Neural crest cell (in vitro differentiated cells): Measurements from ENCODE around the gene RNF145. TPM values are rescaled to one million over a fixed set of nuclear protein-coding genes. Genes with fewer than 3 reads are reported as not detected.
A peak's percentile ranks its signal among the peaks of the same experiment; 100 is the strongest.

ENCODE experiments used
- DNase-seq: peaks from one replicate; pipeline ENCODE4 v3.0.0; 2021; ENCODE audit warnings: low read depth, mixed read lengths, low spot score
- H3K27ac Mint-ChIP-seq: one replicate; pipeline ENCODE4 v1.8.0; 2021; ENCODE audit warnings: mild to moderate bottlenecking, mixed read lengths; ENCODE audit not compliant: unreplicated experiment
- H3K27me3 Mint-ChIP-seq: 2 replicates; pipeline ENCODE4 v1.8.0; 2021; ENCODE audit warnings: low read depth, mild to moderate bottlenecking, mixed read lengths
- H3K36me3 Mint-ChIP-seq: 2 replicates; pipeline ENCODE4 v1.8.0; 2021; ENCODE audit warnings: low read depth, mild to moderate bottlenecking, mixed read lengths
- H3K4me1 Mint-ChIP-seq: 2 replicates; pipeline ENCODE4 v1.8.0; 2021; ENCODE audit warnings: mixed read lengths
- H3K4me3 Mint-ChIP-seq: one replicate; pipeline ENCODE4 v1.8.0; 2021; ENCODE audit warnings: mild to moderate bottlenecking, mixed read lengths
- H3K9me3 Mint-ChIP-seq: 2 replicates; pipeline ENCODE4 v1.8.0; 2021; ENCODE audit warnings: mixed read lengths
- total RNA-seq: library from RNA; stranded (reverse); gene quantifications from 2 replicates; pipeline ENCODE4 v1.2.1, GENCODE V29; 2021
- TF ChIP-seq, protein P1 (sequence below): fragments of 200-600 bp; sonication (generic); conservative IDR thresholded peaks from 2 replicates; pipeline ENCODE4 v1.5.0; 2021; ENCODE audit warnings: antibody characterized with exemption, mild to moderate bottlenecking

Gene RNF145
- total RNA-seq, 1 donor from 2014 or later = 95.2 TPM

DNA sequence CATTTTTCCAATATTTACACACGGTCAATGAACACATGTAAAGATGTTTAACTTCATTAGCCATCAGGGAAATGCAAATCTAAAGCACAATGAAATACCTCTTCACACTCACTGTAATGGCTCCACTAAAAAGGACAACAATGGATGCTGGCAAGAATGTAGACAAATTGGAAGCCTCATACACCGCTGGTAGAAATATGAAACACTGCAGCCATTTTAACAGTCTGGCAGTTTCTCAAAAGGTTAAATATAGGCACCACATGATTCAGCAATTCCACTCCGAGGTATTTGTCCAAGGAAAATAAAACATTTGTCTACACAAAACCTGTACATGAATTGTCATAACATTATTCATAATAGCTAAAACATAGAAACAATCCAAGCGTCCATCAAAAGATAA, 20.0 kb downstream of the RNF145 start:
- H3K4me3 Mint-ChIP-seq = no peak overlapping the region
- no peaks in the 10 kb centered on the region for H3K9me3 Mint-ChIP-seq
- peaks cover 20% of the 10 kb centered on the region for H3K36me3 Mint-ChIP-seq
- peak overlapping the region; percentile 19 for H3K27ac Mint-ChIP-seq
- TF ChIP-seq, protein P1, sequence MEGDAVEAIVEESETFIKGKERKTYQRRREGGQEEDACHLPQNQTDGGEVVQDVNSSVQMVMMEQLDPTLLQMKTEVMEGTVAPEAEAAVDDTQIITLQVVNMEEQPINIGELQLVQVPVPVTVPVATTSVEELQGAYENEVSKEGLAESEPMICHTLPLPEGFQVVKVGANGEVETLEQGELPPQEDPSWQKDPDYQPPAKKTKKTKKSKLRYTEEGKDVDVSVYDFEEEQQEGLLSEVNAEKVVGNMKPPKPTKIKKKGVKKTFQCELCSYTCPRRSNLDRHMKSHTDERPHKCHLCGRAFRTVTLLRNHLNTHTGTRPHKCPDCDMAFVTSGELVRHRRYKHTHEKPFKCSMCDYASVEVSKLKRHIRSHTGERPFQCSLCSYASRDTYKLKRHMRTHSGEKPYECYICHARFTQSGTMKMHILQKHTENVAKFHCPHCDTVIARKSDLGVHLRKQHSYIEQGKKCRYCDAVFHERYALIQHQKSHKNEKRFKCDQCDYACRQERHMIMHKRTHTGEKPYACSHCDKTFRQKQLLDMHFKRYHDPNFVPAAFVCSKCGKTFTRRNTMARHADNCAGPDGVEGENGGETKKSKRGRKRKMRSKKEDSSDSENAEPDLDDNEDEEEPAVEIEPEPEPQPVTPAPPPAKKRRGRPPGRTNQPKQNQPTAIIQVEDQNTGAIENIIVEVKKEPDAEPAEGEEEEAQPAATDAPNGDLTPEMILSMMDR = no peak
- DNase-seq = no peak
- H3K27me3 Mint-ChIP-seq = no peaks in the 10 kb centered on the region
- peaks cover 13% of the 10 kb centered on the region for H3K4me1 Mint-ChIP-seq

DNA sequence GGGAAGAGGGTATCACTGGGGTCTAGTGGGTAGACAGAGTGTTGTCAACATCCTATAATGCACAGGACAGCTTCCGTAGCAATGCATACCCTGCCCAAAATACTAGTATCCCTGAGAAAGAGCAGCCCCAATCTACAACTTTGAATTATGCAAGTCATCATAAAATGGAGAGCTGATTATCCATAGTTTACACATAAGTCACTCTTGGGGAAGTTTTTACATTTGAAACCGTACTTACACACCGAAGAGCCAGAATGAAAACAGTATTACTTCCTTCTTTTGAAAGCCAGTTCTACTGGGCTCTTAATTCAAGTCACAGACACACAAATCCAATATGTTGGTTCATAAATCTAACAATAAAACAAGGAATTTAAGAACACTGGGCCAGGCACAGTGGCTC, 21.6 kb downstream of the RNF145 start:
- H3K36me3 Mint-ChIP-seq = peaks cover 17% of the 10 kb centered on the region
- DNase-seq = no peak
- TF ChIP-seq, protein P1 = no peak
- H3K27me3 Mint-ChIP-seq = no peaks in the 10 kb centered on the region
- no peaks in the 10 kb centered on the region for H3K9me3 Mint-ChIP-seq
- no peak overlapping the region for H3K27ac Mint-ChIP-seq
- H3K4me3 Mint-ChIP-seq = no peak overlapping the region
- H3K4me1 Mint-ChIP-seq = peaks cover 26% of the 10 kb centered on the region

- peaks cover 26% of the 10 kb centered on the region for H3K4me1 Mint-ChIP-seq
- H3K27me3 Mint-ChIP-seq = no peaks in the 10 kb centered on the region
- TF ChIP-seq, protein P1 = no peak
- no peak overlapping the region for H3K4me3 Mint-ChIP-seq
- H3K27ac Mint-ChIP-seq = no peak overlapping the region
- no peak for DNase-seq
- no peaks in the 10 kb centered on the region for H3K9me3 Mint-ChIP-seq
- H3K36me3 Mint-ChIP-seq = peaks cover 17% of the 10 kb centered on the region
Observed at GRCh38 chr5:159186319-159186718, 23.0 kb downstream of the RNF145 start.

- Mint-ChIP-seq H3K27me3 (no peaks in the 10 kb centered on the region), H3K4me1 (peaks cover 26% of the 10 kb centered on the region), H3K4me3 (no peak overlapping the region), H3K36me3 (peaks cover 14% of the 10 kb centered on the region), H3K9me3 (no peaks in the 10 kb centered on the region), H3K27ac (peak overlapping the region; percentile 21)
- DNase-seq = no peak
- TF ChIP-seq, protein P1 = no peak
Observed at GRCh38 chr5:159185773-159186172, 23.6 kb downstream of the RNF145 start.

GRCh38 chr5:159184858-159185381, 24.4 kb downstream of the RNF145 start:
- Mint-ChIP-seq H3K9me3 (no peaks in the 10 kb centered on the region), H3K27me3 (no peaks in the 10 kb centered on the region), H3K4me1 (peaks cover 26% of the 10 kb centered on the region), H3K4me3 (no peak overlapping the region), H3K27ac (peak overlapping the region; percentile 28), H3K36me3 (peaks cover 12% of the 10 kb centered on the region)
- TF ChIP-seq, protein P1 = no peak
- no peak for DNase-seq
